ENCODE results near the gene ATP4B. TPM values are rescaled to one million over a fixed set of nuclear protein-coding genes. Genes with fewer than 3 reads are reported as not detected.
A peak's percentile ranks its signal among the peaks of the same experiment; 100 is the strongest.

The ATP4B gene
- total and polyA plus RNA-seq, 2 of the 8 experiments (the other 6 are each of a cell fraction or from before 2014, with no cell fraction given) = 0.05 TPM; not detected in 1

DNA sequence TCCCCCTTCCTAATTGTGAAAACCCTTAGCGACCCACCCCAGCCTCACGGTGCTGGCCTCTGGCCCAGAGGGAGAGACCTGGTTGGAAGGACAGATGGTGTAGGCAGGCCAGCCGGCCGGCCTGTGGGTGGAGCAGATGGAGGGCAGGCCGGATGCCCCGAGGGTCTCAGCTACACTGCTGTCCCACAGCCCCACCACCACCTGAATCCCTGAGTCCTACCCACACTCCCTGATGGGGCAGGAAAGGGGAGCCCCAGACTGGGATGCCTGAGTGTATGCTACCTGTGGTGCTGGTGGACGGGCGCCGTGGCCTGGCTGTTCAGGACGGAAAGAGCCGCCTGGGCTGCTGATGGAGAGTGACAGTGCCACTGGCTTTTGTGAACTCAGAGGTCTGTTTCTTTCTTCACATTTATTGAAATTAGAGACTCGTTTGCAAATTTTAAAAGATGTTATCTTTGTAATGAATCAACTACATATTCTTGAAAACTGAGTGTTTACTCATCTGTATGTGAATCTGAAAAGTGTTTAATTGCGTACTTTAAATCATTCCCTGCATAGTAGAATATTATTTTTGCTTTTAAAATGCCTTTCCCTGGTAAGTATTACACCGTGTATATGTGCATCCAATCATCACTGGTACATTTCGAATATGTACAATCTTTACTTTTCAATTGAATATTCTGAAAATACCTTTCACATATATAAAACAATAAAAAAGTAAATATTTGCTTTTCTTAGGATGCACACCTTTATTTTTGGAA lies 37.8 kb downstream of the ATP4B start:
- H3K79me2 ChIP-seq (ENCODE audit: control insufficient read depth in 1 of 2, insufficient read depth in 2 of 2, low read length in 2 of 2) = peaks cover 0 to 26% of the 10 kb centered on the region in 2 experiments; a peak in 2 of 4 replicates
- H4K91ac ChIP-seq (replicated peaks; ENCODE audit: insufficient read length, low read length) = no peak overlapping the region
- H2BK20ac ChIP-seq (ENCODE audit: low read length) = no peak overlapping the region
- no peak overlapping the region for H3K56ac ChIP-seq (replicated peaks; ENCODE audit: insufficient read length, low read depth, low read length)
- peak overlapping the region; percentile 12 for H4K5ac ChIP-seq (ENCODE audit: insufficient read length, low read depth, low read length)
- no peaks in the 10 kb centered on the region for H3K23me2 ChIP-seq (ENCODE audit: low read depth, low read length)
- POLR2A ChIA-PET (ENCODE audit: partially characterized antibody) = no interaction called here
- H3K23ac ChIP-seq (ENCODE audit: insufficient read length) = no peak overlapping the region
- no peak overlapping the region for H2BK12ac ChIP-seq (ENCODE audit: low read depth, low read length)
- no peak overlapping the region for H3K18ac ChIP-seq (ENCODE audit: extremely low read depth, low read length)
- no peak overlapping the region for H3K27ac ChIP-seq (ENCODE audit: low read depth, low read length)
- CTCF ChIA-PET (ENCODE audit: partially characterized antibody) = interaction anchor here (0.9 to 1.4 kb wide), 6 partner anchors 10 to 186 kb away, joined by 3 to 5 read pairs (median 4); no protein-coding TSS in a partner anchor
- peaks cover 0 to 21% (median 11%) of the 10 kb centered on the region in 4 experiments; a peak in 5 of 8 replicates for H3K36me3 ChIP-seq (ENCODE audit: control insufficient read depth in 2 of 4, insufficient read depth in 4 of 4, low read length in 3 of 4)
- no peak overlapping the region for H3K14ac ChIP-seq (ENCODE audit: insufficient read length)
- no peak overlapping the region for H3K9ac ChIP-seq (replicated peaks in 1 of 4; ENCODE audit: extremely low read depth in 1 of 4, low read depth in 3 of 4, low read length in 3 of 4)
- H4K20me1 ChIP-seq (replicated peaks in 1 of 2; ENCODE audit: control insufficient read depth in 1 of 2, insufficient read depth in 2 of 2, low read length in 2 of 2) = peaks cover 0 to 4% of the 10 kb centered on the region in 2 experiments
- H3K4me3 ChIP-seq (ENCODE audit: extremely low read depth in 1 of 4, insufficient read depth in 2 of 4, low read depth in 3 of 4, low read length in 4 of 4) = no peak overlapping the region
- no peak for DNase-seq (ENCODE audit: low read depth in 1 of 2, low spot score in 2 of 2)
- H4K8ac ChIP-seq (ENCODE audit: extremely low read depth, insufficient read depth, low read length) = peak overlapping the region; percentile 45; the same call in 1 of the 2 replicates
- no peak overlapping the region for H2AK5ac ChIP-seq (ENCODE audit: low read depth, low read length)
- no peaks in the 10 kb centered on the region for H3K27me3 ChIP-seq (replicated peaks in 1 of 4; ENCODE audit: control insufficient read depth in 3 of 4, extremely low read depth in 1 of 4, insufficient read depth in 3 of 4, low read length in 3 of 4)
- no peak for FAIRE-seq
- H3K4me1 ChIP-seq (replicated peaks in 1 of 4; ENCODE audit: control insufficient read depth in 3 of 4, insufficient read depth in 4 of 4, low read length in 3 of 4) = peaks cover 5 to 14% (median 12%) of the 10 kb centered on the region in 4 experiments; a peak in 5 of 7 replicates
- no peak overlapping the region for H2BK5ac ChIP-seq (ENCODE audit: low read depth, low read length)
- WGBS, 2 experiments (ENCODE audit: extremely low coverage in 1 of 2, insufficient coverage in 1 of 2, insufficient read length in 1 of 2, insufficient replicate concordance in 2 of 2, low coverage in 1 of 2, low lambda C conversion rate in 2 of 2, missing lambda C conversion rate in 1 of 2) = 89% methylated on average over 15 of the region's 15 CpGs; no CpG with 5 or more reads in 1 of the 2 experiments
- H3K9me3 ChIP-seq (ENCODE audit: insufficient read depth in 2 of 2, low read depth in 1 of 2, low read length in 1 of 2) = peaks cover 0 to 14% of the 10 kb centered on the region in 2 experiments; a peak in 1 of 4 replicates
- H2BK120ac ChIP-seq (replicated peaks; ENCODE audit: low read depth, low read length) = no peak overlapping the region
- peaks cover 7% of the 10 kb centered on the region for H3K79me1 ChIP-seq (ENCODE audit: low read depth, low read length)
- H3K4me2 ChIP-seq (ENCODE audit: insufficient read depth in 1 of 2, low read depth in 2 of 2, low read length in 2 of 2) = no peak overlapping the region
- H2BK15ac ChIP-seq (ENCODE audit: low read length) = no peak overlapping the region
- H2AFZ ChIP-seq (ENCODE audit: low read length) = no peak overlapping the region
- H3K4ac ChIP-seq (replicated peaks; ENCODE audit: insufficient read length, low read depth, low read length) = no peak overlapping the region
- no peak for TF ChIP-seq SIX5 (IDR thresholded peaks at IDR 0.05; ENCODE audit: low read depth, low read length)
- TF ChIP-seq CEBPB (IDR thresholded peaks at IDR 0.05; ENCODE audit: low read depth, low read length) = no peak
- TF ChIP-seq TCF12 (IDR thresholded peaks at IDR 0.05; ENCODE audit: low read depth, low read length) = no peak
- TF ChIP-seq, protein P1, sequence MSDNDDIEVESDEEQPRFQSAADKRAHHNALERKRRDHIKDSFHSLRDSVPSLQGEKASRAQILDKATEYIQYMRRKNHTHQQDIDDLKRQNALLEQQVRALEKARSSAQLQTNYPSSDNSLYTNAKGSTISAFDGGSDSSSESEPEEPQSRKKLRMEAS (IDR thresholded peaks at IDR 0.05) = no peak
- no peak for TF ChIP-seq USF2 (IDR thresholded peaks at IDR 0.05; ENCODE audit: low read length)
- TF ChIP-seq, protein P2, sequence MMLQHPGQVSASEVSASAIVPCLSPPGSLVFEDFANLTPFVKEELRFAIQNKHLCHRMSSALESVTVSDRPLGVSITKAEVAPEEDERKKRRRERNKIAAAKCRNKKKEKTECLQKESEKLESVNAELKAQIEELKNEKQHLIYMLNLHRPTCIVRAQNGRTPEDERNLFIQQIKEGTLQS (IDR thresholded peaks at IDR 0.05; ENCODE audit: insufficient read depth, low read depth, low read length) = no peak
- no peak for TF ChIP-seq NANOG (IDR thresholded peaks at IDR 0.05; ENCODE audit: insufficient read depth, low read depth, low read length, poor library complexity, severe bottlenecking)
- TF ChIP-seq ZNF274 (IDR thresholded peaks at IDR 0.05; ENCODE audit: borderline replicate concordance, extremely low read depth, low read length) = no peak
- no peak for TF ChIP-seq BCL11A (IDR thresholded peaks at IDR 0.05; ENCODE audit: low read depth in 2 of 2, low read length in 2 of 2)

All from H1 (cell line).